H9 (cell line): Measurements from ENCODE around the gene CCBE1. TPM values are rescaled to one million over a fixed set of nuclear protein-coding genes. Genes with fewer than 3 reads are reported as not detected.

Source experiments
- DNase-seq: peaks from one replicate; pipeline ENCODE4 v3.0.0-alpha.2; 2017
- H2AFZ ChIP-seq: one replicate; pipeline ENCODE4 v1.6.1; 2013; ENCODE audit warnings: mild to moderate bottlenecking, low read length, control low read depth, moderate library complexity
- H2AK5ac ChIP-seq: 2 replicates; pipeline ENCODE4 v1.6.1; 2013; ENCODE audit warnings: low read length, control low read depth, mixed read lengths; ENCODE audit not compliant: insufficient read length
- H2BK120ac ChIP-seq: one replicate; pipeline ENCODE4 v1.6.1; 2013; ENCODE audit warnings: low read depth, mild to moderate bottlenecking, low read length, control low read depth, inconsistent platforms; ENCODE audit not compliant: poor library complexity, severe bottlenecking
- H2BK12ac ChIP-seq: 2 replicates; pipeline ENCODE4 v1.6.1; 2013; ENCODE audit warnings: low read length, control low read depth, mixed read lengths, low read depth; ENCODE audit not compliant: insufficient read length
- H2BK15ac ChIP-seq: 2 replicates; pipeline ENCODE4 v1.6.1; 2013; ENCODE audit warnings: low read depth, low read length, control low read depth
- H2BK20ac ChIP-seq: one replicate; pipeline ENCODE4 v1.6.1; 2013; ENCODE audit warnings: low read depth, mild to moderate bottlenecking, low read length, control low read depth, inconsistent platforms; ENCODE audit not compliant: poor library complexity, severe bottlenecking
- H2BK5ac ChIP-seq: 2 replicates; pipeline ENCODE4 v1.6.1; 2013; ENCODE audit warnings: low read length, control low read depth, mixed read lengths; ENCODE audit not compliant: insufficient read length
- H3K14ac ChIP-seq: 2 replicates; pipeline ENCODE4 v1.6.1; 2013; ENCODE audit warnings: low read length, control low read depth; ENCODE audit not compliant: insufficient read depth
- H3K18ac ChIP-seq: 2 replicates; pipeline ENCODE4 v1.6.1; 2013; ENCODE audit warnings: low read depth, mild to moderate bottlenecking, mixed read lengths, low read length, control low read depth; ENCODE audit not compliant: insufficient read length
- H3K23ac ChIP-seq: 2 replicates; pipeline ENCODE4 v1.6.1; 2013; ENCODE audit warnings: low read length, control low read depth, mixed read lengths, low read depth; ENCODE audit not compliant: insufficient read length
- H3K23me2 ChIP-seq: 2 replicates; pipeline ENCODE4 v1.6.1; 2013; ENCODE audit warnings: low read depth, mild to moderate bottlenecking, mixed read lengths, low read length, control low read depth; ENCODE audit not compliant: insufficient read length, poor library complexity, severe bottlenecking
- H3K27ac ChIP-seq: 2 replicates; pipeline ENCODE4 v1.5.1; 2013; ENCODE audit warnings: low read length, control low read depth, mixed read lengths, low read depth; ENCODE audit not compliant: insufficient read length
- H3K27me3 ChIP-seq: 2 replicates; pipeline ENCODE4 v1.6.1; 2013; ENCODE audit warnings: low read length, control low read depth, inconsistent platforms; ENCODE audit not compliant: insufficient read depth
- H3K4ac ChIP-seq: 2 replicates; pipeline ENCODE4 v1.6.1; 2013; ENCODE audit warnings: low read depth, mild to moderate bottlenecking, control low read depth, inconsistent platforms, low read length, moderate library complexity
- H3K4me1 ChIP-seq: 2 replicates; pipeline ENCODE4 v1.6.1; 2013; ENCODE audit warnings: low read length, control low read depth, inconsistent platforms; ENCODE audit not compliant: insufficient read depth
- H3K4me2 ChIP-seq: 2 replicates; pipeline ENCODE4 v1.6.1; 2013; ENCODE audit warnings: low read length, control low read depth, mixed read lengths; ENCODE audit not compliant: insufficient read length, insufficient read depth
- H3K56ac ChIP-seq: 2 replicates; pipeline ENCODE4 v1.6.1; 2013; ENCODE audit warnings: low read depth, mild to moderate bottlenecking, mixed read lengths, low read length, control low read depth; ENCODE audit not compliant: insufficient read length
- H3K79me1 ChIP-seq: 2 replicates; pipeline ENCODE4 v1.6.1; 2013; ENCODE audit warnings: low read depth, mild to moderate bottlenecking, moderate library complexity, low read length, control low read depth, inconsistent platforms; ENCODE audit not compliant: insufficient read depth, poor library complexity, severe bottlenecking
- H3K79me2 ChIP-seq: 2 replicates; pipeline ENCODE4 v1.6.1; 2013; ENCODE audit warnings: low read length, control low read depth, inconsistent platforms; ENCODE audit not compliant: insufficient read depth
- H3K9ac ChIP-seq: 2 replicates; pipeline ENCODE4 v1.6.1; 2013; ENCODE audit warnings: low read length, control low read depth, mixed read lengths; ENCODE audit not compliant: insufficient read length; ENCODE audit errors: extremely low read depth
- H3K9me3 ChIP-seq: one replicate; pipeline ENCODE4 v1.6.1; 2013; ENCODE audit warnings: low read depth, low read length, inconsistent platforms; ENCODE audit not compliant: control insufficient read depth
- H3T11ph ChIP-seq: one replicate; pipeline ENCODE4 v1.6.1; 2013; ENCODE audit warnings: mild to moderate bottlenecking, low read length, control low read depth, inconsistent platforms
- H4K20me1 ChIP-seq: one replicate; pipeline ENCODE4 v1.6.1; 2013; ENCODE audit not compliant: control insufficient read depth, insufficient read length, insufficient read depth
- H4K5ac ChIP-seq: 2 replicates; pipeline ENCODE4 v1.6.1; 2013; ENCODE audit warnings: low read depth, mild to moderate bottlenecking, mixed read lengths, low read length, control low read depth; ENCODE audit not compliant: insufficient read length
- H4K8ac ChIP-seq: replicated peaks from 2 replicates; pipeline ENCODE4 v1.6.1; 2013; ENCODE audit warnings: low read length, control low read depth, mixed read lengths, low read depth; ENCODE audit not compliant: insufficient read length
- H4K91ac ChIP-seq: 2 replicates; pipeline ENCODE4 v1.6.1; 2013; ENCODE audit warnings: low read depth, mild to moderate bottlenecking, moderate library complexity, mixed read lengths, low read length, control low read depth; ENCODE audit not compliant: insufficient read length
- H3K27ac Mint-ChIP-seq, 3 experiments: 2 replicates in 2 of 3; 3 replicates in 1 of 3; pipeline ENCODE4 v1.8.0; 2020 to 2021; ENCODE audit warnings: mixed read lengths in 3 of 3, mild to moderate bottlenecking in 1 of 3, moderate library complexity in 1 of 3
- H3K27me3 Mint-ChIP-seq: 2 replicates; pipeline ENCODE4 v1.8.0; 2021; ENCODE audit warnings: low read depth, mild to moderate bottlenecking, moderate library complexity, mixed read lengths
- H3K36me3 Mint-ChIP-seq, 3 experiments: 2 replicates in 2 of 3; 3 replicates in 1 of 3; pipeline ENCODE4 v1.8.0; 2020 to 2021; ENCODE audit warnings: low read depth in 3 of 3, mixed read lengths in 3 of 3; ENCODE audit not compliant: insufficient read depth in 1 of 3
- H3K4me1 Mint-ChIP-seq, 2 experiments: 2 replicates each; pipeline ENCODE4 v1.8.0; 2020; ENCODE audit warnings: mixed read lengths in 2 of 2
- H3K4me3 Mint-ChIP-seq, 2 experiments: 2 replicates in 1 of 2; 3 replicates in 1 of 2; pipeline ENCODE4 v1.8.0; 2020 to 2021; ENCODE audit warnings: mild to moderate bottlenecking in 2 of 2, mixed read lengths in 2 of 2, moderate library complexity in 1 of 2
- H3K9me3 Mint-ChIP-seq, 2 experiments: 2 replicates in 1 of 2; 3 replicates in 1 of 2; pipeline ENCODE4 v1.8.0; 2020; ENCODE audit warnings: mild to moderate bottlenecking in 2 of 2, mixed read lengths in 2 of 2, moderate library complexity in 1 of 2
- CTCF ChIP-seq: fragments of 200-600 bp; sonication (generic); conservative IDR thresholded peaks from 3 replicates; pipeline ENCODE4 v1.8.0; 2021; ENCODE audit warnings: antibody characterized with exemption, mild to moderate bottlenecking
- total RNA-seq: library from RNA; stranded (reverse); gene quantifications from 2 replicates; pipeline ENCODE4 v1.2.1, GENCODE V29; 2021

CCBE1 gene
- total RNA-seq, 1 experiment from 2014 or later = 0.39 TPM

DNA sequence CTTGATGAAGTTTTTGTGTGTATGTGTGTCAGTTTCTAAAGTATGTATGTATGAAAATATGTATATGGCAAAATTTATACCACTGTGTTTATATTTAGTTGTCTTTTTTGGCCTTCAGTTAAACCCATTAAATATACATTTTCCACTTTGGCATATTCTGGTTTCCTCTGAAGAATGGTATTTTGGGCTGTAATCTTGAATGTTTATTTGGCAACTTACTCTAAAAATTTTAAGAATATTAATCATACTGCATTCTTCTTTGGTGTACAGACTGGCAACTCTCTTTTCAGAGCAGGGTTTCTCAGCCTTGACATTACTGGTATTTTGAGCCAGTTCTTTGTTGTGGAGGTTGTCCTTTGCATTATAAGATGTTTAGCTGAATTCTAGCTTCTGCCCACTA, 27.9 kb upstream of the CCBE1 start:
- H2BK12ac ChIP-seq = no peak overlapping the region
- no peak overlapping the region for H2BK15ac ChIP-seq
- peaks cover 0 to 10% of the 10 kb centered on the region in 2 experiments; a peak in 2 of 4 replicates for H3K4me1 Mint-ChIP-seq
- no peak for TF ChIP-seq CTCF
- H2BK120ac ChIP-seq = no peak overlapping the region
- no peak overlapping the region for H3K14ac ChIP-seq
- no peak overlapping the region for H3K56ac ChIP-seq
- H3T11ph ChIP-seq = no peak overlapping the region
- H3K4me1 ChIP-seq = no peaks in the 10 kb centered on the region
- H3K27ac ChIP-seq = no peak overlapping the region
- no peaks in the 10 kb centered on the region for H3K23me2 ChIP-seq
- peaks cover 5% of the 10 kb centered on the region for H3K27me3 Mint-ChIP-seq
- no peak overlapping the region for H2BK20ac ChIP-seq
- H3K27me3 ChIP-seq = no peaks in the 10 kb centered on the region
- no peak overlapping the region for H3K27ac Mint-ChIP-seq
- H3K79me1 ChIP-seq = no peaks in the 10 kb centered on the region
- H4K8ac ChIP-seq = no peak overlapping the region
- no peaks in the 10 kb centered on the region; a peak in 1 of 7 replicates for H3K36me3 Mint-ChIP-seq
- H3K4me3 Mint-ChIP-seq = no peak overlapping the region
- no peaks in the 10 kb centered on the region for H3K79me2 ChIP-seq
- no peak overlapping the region for H3K18ac ChIP-seq
- no peak overlapping the region for H3K9ac ChIP-seq
- no peaks in the 10 kb centered on the region for H4K20me1 ChIP-seq
- DNase-seq = no peak
- H3K9me3 Mint-ChIP-seq = peaks cover 3 to 4% of the 10 kb centered on the region in 2 experiments; a peak in 1 of 5 replicates
- H2AK5ac ChIP-seq = no peak overlapping the region
- H4K91ac ChIP-seq = no peak overlapping the region
- H4K5ac ChIP-seq = no peak overlapping the region
- no peaks in the 10 kb centered on the region for H3K9me3 ChIP-seq
- H2BK5ac ChIP-seq = no peak overlapping the region
- no peak overlapping the region for H3K4ac ChIP-seq
- H3K23ac ChIP-seq = no peak overlapping the region
- no peak overlapping the region for H3K4me2 ChIP-seq
- H2AFZ ChIP-seq = no peak overlapping the region
